Mesenchymal stem cell (in vitro differentiated cells and primary cell): ENCODE results near the gene MET.

Experiments
- DNase-seq: peaks from one replicate; pipeline ENCODE4 v3.0.0-alpha.2; 2013
- H2AFZ ChIP-seq: one replicate; pipeline ENCODE4 v1.6.1; 2013; ENCODE audit warnings: low read depth, mild to moderate bottlenecking, control low read depth, inconsistent platforms, low read length, moderate library complexity
- H2AK5ac ChIP-seq: 2 replicates; pipeline ENCODE4 v1.6.1; 2013; ENCODE audit warnings: low read length, moderate library complexity, mild to moderate bottlenecking, inconsistent platforms; ENCODE audit not compliant: severe bottlenecking
- H2BK120ac ChIP-seq: one replicate; pipeline ENCODE4 v1.6.1; 2013; ENCODE audit warnings: low read depth, mild to moderate bottlenecking, inconsistent platforms, low read length, moderate library complexity
- H2BK12ac ChIP-seq, 2 experiments: one replicate each; pipeline ENCODE4 v1.6.1; 2013; ENCODE audit warnings: inconsistent platforms in 2 of 2, low read length in 2 of 2, mild to moderate bottlenecking in 2 of 2, moderate library complexity in 2 of 2, control low read depth in 1 of 2
- H2BK15ac ChIP-seq: one replicate; pipeline ENCODE4 v1.6.1; 2013; ENCODE audit warnings: mild to moderate bottlenecking, low read depth, inconsistent platforms; ENCODE audit not compliant: poor library complexity, severe bottlenecking
- H2BK5ac ChIP-seq: 2 replicates; pipeline ENCODE4 v1.6.1; 2013; ENCODE audit warnings: low read depth, mild to moderate bottlenecking, low read length, control low read depth, inconsistent platforms; ENCODE audit not compliant: poor library complexity, severe bottlenecking
- H3K14ac ChIP-seq, 2 experiments: one replicate each; pipeline ENCODE4 v1.6.1; 2013; ENCODE audit warnings: inconsistent platforms in 2 of 2, low read length in 2 of 2, control low read depth in 1 of 2, mild to moderate bottlenecking in 1 of 2, moderate library complexity in 1 of 2
- H3K18ac ChIP-seq, 2 experiments: one replicate each; pipeline ENCODE4 v1.6.1; 2013; ENCODE audit warnings: inconsistent platforms in 2 of 2, low read length in 2 of 2, control low read depth in 1 of 2, low read depth in 1 of 2, mild to moderate bottlenecking in 1 of 2
- H3K23ac ChIP-seq, 2 experiments: one replicate each; pipeline ENCODE4 v1.6.1; 2013; ENCODE audit warnings: inconsistent platforms in 2 of 2, low read length in 2 of 2, mild to moderate bottlenecking in 2 of 2, moderate library complexity in 2 of 2, control low read depth in 1 of 2
- H3K27ac ChIP-seq: 2 replicates; pipeline ENCODE4 v1.5.1; 2013; ENCODE audit warnings: mild to moderate bottlenecking, moderate library complexity, low read length, control low read depth, inconsistent platforms; ENCODE audit not compliant: poor library complexity, severe bottlenecking
- H3K27me3 ChIP-seq, 2 experiments: 2 replicates each; pipeline versions ENCODE4 v1.6.1 to v1.7.0; 2013; ENCODE audit warnings: low read length in 2 of 2, mild to moderate bottlenecking in 2 of 2, moderate library complexity in 2 of 2, control low read depth in 1 of 2, inconsistent platforms in 1 of 2; ENCODE audit not compliant: control insufficient read depth in 1 of 2, insufficient read depth in 1 of 2
- H3K36me3 ChIP-seq, 2 experiments: 2 replicates each; pipeline versions ENCODE4 v1.6.1 to v1.7.0; 2013; ENCODE audit warnings: low read length in 2 of 2, control low read depth in 1 of 2, inconsistent platforms in 1 of 2, low read depth in 1 of 2, mild to moderate bottlenecking in 1 of 2; ENCODE audit not compliant: insufficient read depth in 2 of 2, control insufficient read depth in 1 of 2
- H3K4ac ChIP-seq, 2 experiments: one replicate each; pipeline ENCODE4 v1.6.1; 2013; ENCODE audit warnings: inconsistent platforms in 2 of 2, low read length in 2 of 2, mild to moderate bottlenecking in 2 of 2, moderate library complexity in 2 of 2, control low read depth in 1 of 2, low read depth in 1 of 2
- H3K4me1 ChIP-seq: 2 replicates; pipeline ENCODE4 v1.6.1; 2013; ENCODE audit warnings: low read depth, low read length, control low read depth; ENCODE audit not compliant: control insufficient read depth, insufficient read depth
- H3K4me2 ChIP-seq: 2 replicates; pipeline ENCODE4 v1.6.1; 2013; ENCODE audit warnings: low read length, mild to moderate bottlenecking, inconsistent platforms; ENCODE audit not compliant: poor library complexity, severe bottlenecking
- H3K4me3 ChIP-seq, 2 experiments: 2 replicates each; pipeline versions ENCODE4 v1.5.1 to v1.7.0; 2013; ENCODE audit warnings: low read length in 2 of 2, mild to moderate bottlenecking in 2 of 2, control low read depth in 1 of 2, low read depth in 1 of 2; ENCODE audit not compliant: insufficient read depth in 1 of 2
- H3K79me1 ChIP-seq: replicated peaks from 2 replicates; pipeline ENCODE4 v1.6.1; 2013; ENCODE audit warnings: mild to moderate bottlenecking, control low read depth, low read length, inconsistent platforms; ENCODE audit not compliant: poor library complexity, severe bottlenecking
- H3K9ac ChIP-seq: 2 replicates; pipeline ENCODE4 v1.7.0; 2013; ENCODE audit warnings: mild to moderate bottlenecking, low read length, moderate library complexity
- H3K9me3 ChIP-seq: 2 replicates; pipeline ENCODE4 v1.7.0; 2013; ENCODE audit warnings: mild to moderate bottlenecking, low read length; ENCODE audit not compliant: control insufficient read depth
- H4K8ac ChIP-seq: one replicate; pipeline ENCODE4 v1.6.1; 2013; ENCODE audit warnings: inconsistent platforms, mild to moderate bottlenecking, low read length, moderate library complexity
- H4K91ac ChIP-seq: one replicate; pipeline ENCODE4 v1.6.1; 2013; ENCODE audit warnings: mild to moderate bottlenecking, low read length, inconsistent platforms
- WGBS: methylation state at CpG from one replicate; pipeline ENCODE4 v1.1.7; 2013; ENCODE audit warnings: mixed read lengths; 5-methylcytosine and 5-hydroxymethylcytosine counted together

The MET gene

DNA sequence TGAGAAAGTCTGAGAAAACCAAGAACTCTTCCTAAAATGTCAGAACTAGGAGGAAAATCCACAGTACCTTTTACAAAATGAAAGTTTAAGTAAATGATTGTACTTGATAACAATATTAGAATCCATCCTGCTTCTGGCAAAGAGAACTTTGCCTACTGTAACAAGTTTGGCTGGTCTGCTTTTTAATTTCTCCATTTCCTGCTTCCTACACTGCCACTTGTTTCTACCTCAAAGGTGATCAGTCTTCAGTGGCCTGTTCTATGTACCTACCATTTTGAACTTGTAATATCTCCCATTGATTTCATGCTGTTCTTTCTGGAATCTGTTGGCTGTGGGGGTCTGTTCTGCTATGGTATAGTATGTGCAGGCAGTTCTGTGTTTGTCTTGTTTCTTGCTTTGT is 157.5 kb downstream of the MET start:
- Histone ChIP-seq H3K27ac (no peak overlapping the region), H3K4ac (no peak overlapping the region), H4K8ac (no peak overlapping the region), H3K27me3 (no peaks in the 10 kb centered on the region), H3K4me1 (no peaks in the 10 kb centered on the region), H3K18ac (no peak overlapping the region), H3K23ac (no peak overlapping the region), H3K9me3 (no peaks in the 10 kb centered on the region), H2BK12ac (no peak overlapping the region), H3K36me3 (no peaks in the 10 kb centered on the region), H3K9ac (no peak overlapping the region), H4K91ac (no peak overlapping the region), H3K4me3 (no peak overlapping the region), H2BK15ac (no peak overlapping the region), H3K79me1 (no peaks in the 10 kb centered on the region), H3K4me2 (no peak overlapping the region), H2AFZ (no peak overlapping the region), H2BK120ac (no peak overlapping the region), H2AK5ac (no peak overlapping the region), H3K14ac (no peak overlapping the region), H2BK5ac (no peak overlapping the region)
- DNase-seq = no peak

DNA sequence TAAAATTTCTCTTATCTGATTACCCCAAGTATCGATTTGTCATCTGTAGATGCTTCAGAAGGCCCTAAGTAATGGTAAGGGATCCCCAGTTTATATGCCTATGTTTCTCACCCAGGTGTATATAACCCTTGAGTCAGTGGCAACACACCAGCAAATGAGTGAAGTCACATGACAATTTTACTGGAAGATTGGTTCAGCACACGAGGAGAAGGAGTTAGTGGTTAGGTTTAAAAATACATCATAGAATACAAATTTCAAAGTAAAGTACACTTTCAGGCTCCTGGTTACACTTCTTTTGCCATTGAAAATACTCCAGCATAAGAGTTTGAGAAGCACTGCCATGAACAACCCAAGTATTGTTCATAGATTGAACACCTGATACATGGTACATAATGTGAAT is 160.7 kb downstream of the MET start:
- Histone ChIP-seq H3K9ac (no peak overlapping the region), H3K23ac (no peak overlapping the region), H2BK15ac (no peak overlapping the region), H3K4me2 (no peak overlapping the region), H4K8ac (no peak overlapping the region), H3K14ac (no peak overlapping the region), H3K4me1 (no peaks in the 10 kb centered on the region), H2BK5ac (no peak overlapping the region), H3K9me3 (no peaks in the 10 kb centered on the region), H2BK120ac (no peak overlapping the region), H3K27me3 (no peaks in the 10 kb centered on the region), H3K36me3 (no peaks in the 10 kb centered on the region), H2AFZ (no peak overlapping the region), H2AK5ac (no peak overlapping the region), H2BK12ac (no peak overlapping the region), H3K18ac (no peak overlapping the region), H3K79me1 (no peaks in the 10 kb centered on the region), H4K91ac (no peak overlapping the region), H3K4me3 (no peak overlapping the region), H3K4ac (no peak overlapping the region), H3K27ac (no peak overlapping the region)
- 100% methylated on average over 1 of the region's 2 CpGs for WGBS
- no peak for DNase-seq

- H3K4me3 ChIP-seq = no peak overlapping the region
- WGBS = 87% methylated on average over 7 of the region's 9 CpGs
- no peak overlapping the region for H3K9ac ChIP-seq
- no peak overlapping the region for H4K91ac ChIP-seq
- H3K9me3 ChIP-seq = no peaks in the 10 kb centered on the region
- H3K36me3 ChIP-seq = no peaks in the 10 kb centered on the region
- no peak overlapping the region for H3K14ac ChIP-seq
- H3K79me1 ChIP-seq = no peaks in the 10 kb centered on the region
- no peak overlapping the region for H2AFZ ChIP-seq
- no peak overlapping the region for H2BK5ac ChIP-seq
- no peak overlapping the region for H3K4me2 ChIP-seq
- H2BK15ac ChIP-seq = no peak overlapping the region
- H2AK5ac ChIP-seq = no peak overlapping the region
- no peaks in the 10 kb centered on the region for H3K27me3 ChIP-seq
- H4K8ac ChIP-seq = no peak overlapping the region
- no peak for DNase-seq
- H3K4me1 ChIP-seq = no peaks in the 10 kb centered on the region
- no peak overlapping the region for H2BK12ac ChIP-seq
- no peak overlapping the region for H3K4ac ChIP-seq
- no peak overlapping the region for H2BK120ac ChIP-seq
- no peak overlapping the region for H3K18ac ChIP-seq
- H3K23ac ChIP-seq = no peak overlapping the region
- H3K27ac ChIP-seq = no peak overlapping the region
These were observed 163.0 kb downstream of the MET start for GRCh38 chr7:116834815-116835504.

GRCh38 chr7:116836048-116836447 is 164.1 kb downstream of the MET start:
- Histone ChIP-seq H3K27me3 (no peaks in the 10 kb centered on the region), H3K79me1 (no peaks in the 10 kb centered on the region), H2BK5ac (no peak overlapping the region), H3K14ac (no peak overlapping the region), H2BK120ac (no peak overlapping the region), H3K23ac (no peak overlapping the region), H3K4me1 (no peaks in the 10 kb centered on the region), H2AFZ (no peak overlapping the region), H3K4ac (no peak overlapping the region), H3K9ac (no peak overlapping the region), H3K4me2 (no peak overlapping the region), H4K91ac (no peak overlapping the region), H2BK15ac (no peak overlapping the region), H3K18ac (no peak overlapping the region), H4K8ac (no peak overlapping the region), H3K4me3 (no peak overlapping the region), H3K27ac (no peak overlapping the region), H3K9me3 (no peaks in the 10 kb centered on the region), H3K36me3 (no peaks in the 10 kb centered on the region), H2AK5ac (no peak overlapping the region), H2BK12ac (no peak overlapping the region)
- WGBS = 100% methylated on average over 1 of the region's 2 CpGs
- DNase-seq = no peak
